HG02678 (cell line): ENCODE results near the gene C19orf33.

Source experiments
- ATAC-seq: cut with Tn5 transposase; IDR thresholded peaks from one replicate; pipeline ENCODE4 v1.9.1; 2021; ENCODE audit warnings: mild to moderate bottlenecking, moderate library complexity; ENCODE audit not compliant: unreplicated experiment

Gene C19orf33

GRCh38 chr19:38308006-38308766, 4.1 kb downstream of the C19orf33 start:
- ATAC-seq, result no peak

DNA sequence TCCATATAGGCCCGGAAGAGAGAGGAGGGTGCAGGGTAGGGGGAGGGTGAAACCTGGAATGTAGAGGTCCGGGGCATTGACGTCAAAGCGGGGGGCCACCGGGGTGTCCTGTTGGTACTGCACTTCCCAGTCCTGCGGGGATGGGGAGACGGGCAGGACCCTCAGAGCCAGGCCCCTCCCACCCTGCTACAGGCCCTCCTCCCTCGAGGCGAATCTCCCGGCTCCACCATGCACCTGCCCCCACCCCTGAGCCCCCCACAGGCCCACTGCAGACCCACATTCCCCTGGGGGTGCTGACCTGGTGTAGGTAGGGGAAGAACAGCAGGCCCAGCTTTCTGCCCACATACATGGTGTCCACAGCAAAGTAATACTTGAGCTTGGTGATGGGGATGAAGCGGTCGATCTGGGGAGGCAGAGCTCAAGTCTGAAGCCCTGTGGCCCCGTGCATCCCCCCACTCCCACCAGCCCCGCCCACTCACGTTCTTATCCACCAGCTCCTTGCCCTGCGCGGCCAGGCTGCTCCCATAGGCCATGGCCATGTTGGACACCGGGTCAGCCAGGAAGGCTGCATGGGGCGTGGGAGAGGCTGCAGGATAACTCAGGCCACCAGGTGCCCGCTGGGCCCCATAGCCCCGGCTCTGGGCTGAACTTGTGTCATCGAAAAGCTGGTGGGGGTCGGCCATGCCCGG, 5.0 kb downstream of the C19orf33 start:
- no peak for ATAC-seq

- no peak for ATAC-seq
These were observed 5.7 kb downstream of the C19orf33 start for GRCh38 chr19:38309615-38310278.

GRCh38 chr19:38310279-38310670, 6.2 kb downstream of the C19orf33 start:
- ATAC-seq, result no peak

GRCh38 chr19:38310986-38311385, 6.9 kb downstream of the C19orf33 start:
- no peak for ATAC-seq

- peak; percentile 88 for ATAC-seq
These were observed 11.8 kb downstream of the C19orf33 start, which contains the start of gene YIF1B for GRCh38 chr19:38315657-38316476. Gene YIF1B, minus strand, starts transcription at chr19:38315947. Its CDS starts 30 bp downstream, at chr19:38315917.

DNA sequence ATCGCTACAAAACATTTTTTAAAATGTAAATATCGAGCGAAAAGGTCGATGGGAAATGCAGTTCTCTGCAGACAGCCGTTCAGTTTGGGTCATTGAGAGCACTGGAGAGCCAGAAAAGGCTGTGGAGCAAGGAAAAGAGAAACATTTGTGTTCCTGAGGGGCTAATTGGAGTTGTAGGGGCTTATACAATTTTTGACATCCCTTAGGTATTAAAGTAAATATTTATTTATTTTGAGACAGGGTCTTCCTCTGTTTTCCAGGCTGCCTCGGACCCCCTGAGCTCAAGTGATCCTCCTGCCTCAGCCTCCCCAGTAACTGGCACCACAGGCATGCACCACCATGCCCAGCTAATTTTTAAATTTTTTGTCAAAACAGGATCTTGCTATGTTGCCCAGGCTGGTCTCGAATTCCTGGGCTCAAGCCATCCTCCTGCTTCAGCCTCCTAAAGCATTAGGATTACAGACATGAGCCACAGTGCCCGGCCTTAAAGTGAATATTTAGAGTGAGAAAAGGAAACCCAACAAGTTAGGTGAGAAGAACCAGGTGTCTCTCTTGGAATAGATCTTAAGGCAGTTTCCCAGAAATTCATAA, 12.5 kb downstream of the C19orf33 start:
- no peak for ATAC-seq

GRCh38 chr19:38317104-38317612, 13.1 kb downstream of the C19orf33 start:
- no peak for ATAC-seq

GRCh38 chr19:38318660-38319059, 14.6 kb downstream of the C19orf33 start:
- ATAC-seq, result no peak

DNA sequence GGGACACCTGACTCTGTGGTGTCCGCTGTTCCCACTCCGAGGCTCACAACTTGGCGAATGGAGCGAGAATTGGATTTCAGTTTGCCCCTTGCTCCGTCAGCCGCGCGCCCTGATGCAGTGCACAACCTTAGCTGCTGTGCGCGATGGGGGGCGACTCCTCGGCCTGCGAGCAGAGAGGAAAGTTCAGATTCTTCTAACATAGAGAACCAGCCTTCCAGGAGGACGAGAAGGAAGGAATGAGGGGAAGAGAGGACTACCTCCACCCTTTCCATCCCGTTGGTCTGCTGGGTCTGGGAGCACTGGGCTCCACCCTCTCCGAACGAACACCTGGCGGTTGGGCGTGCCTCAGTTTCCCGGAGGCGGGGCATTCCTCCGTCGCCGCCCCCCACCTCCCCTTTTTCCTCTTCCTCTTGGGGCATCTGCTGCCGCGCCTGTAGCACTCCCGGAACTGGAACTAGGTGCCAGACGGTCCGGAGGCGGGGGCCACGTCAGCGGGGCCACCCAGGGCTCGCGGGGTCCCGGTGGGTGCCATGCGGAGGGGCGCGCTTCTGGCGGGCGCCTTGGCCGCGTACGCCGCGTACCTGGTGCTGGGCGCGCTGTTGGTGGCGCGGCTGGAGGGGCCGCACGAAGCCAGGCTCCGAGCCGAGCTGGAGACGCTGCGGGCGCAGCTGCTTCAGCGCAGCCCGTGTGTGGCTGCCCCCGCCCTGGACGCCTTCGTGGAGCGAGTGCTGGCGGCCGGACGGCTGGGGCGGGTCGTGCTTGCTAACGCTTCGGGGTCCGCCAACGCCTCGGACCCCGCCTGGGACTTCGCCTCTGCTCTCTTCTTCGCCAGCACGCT, 15.6 kb downstream of the C19orf33 start, which contains the start of gene KCNK6:
TSS of gene KCNK6 (plus strand) at position 425 of the 838 bp plus-strand sequence. CDS start at position 531, 106 bp downstream.
- ATAC-seq, result no peak

GRCh38 chr19:38320969-38321339, 16.9 kb downstream of the C19orf33 start:
- ATAC-seq, result no peak

- no peak for ATAC-seq
These were observed 17.7 kb downstream of the C19orf33 start for GRCh38 chr19:38321646-38322196.

GRCh38 chr19:38323291-38323690, 19.2 kb downstream of the C19orf33 start:
- ATAC-seq, result no peak

DNA sequence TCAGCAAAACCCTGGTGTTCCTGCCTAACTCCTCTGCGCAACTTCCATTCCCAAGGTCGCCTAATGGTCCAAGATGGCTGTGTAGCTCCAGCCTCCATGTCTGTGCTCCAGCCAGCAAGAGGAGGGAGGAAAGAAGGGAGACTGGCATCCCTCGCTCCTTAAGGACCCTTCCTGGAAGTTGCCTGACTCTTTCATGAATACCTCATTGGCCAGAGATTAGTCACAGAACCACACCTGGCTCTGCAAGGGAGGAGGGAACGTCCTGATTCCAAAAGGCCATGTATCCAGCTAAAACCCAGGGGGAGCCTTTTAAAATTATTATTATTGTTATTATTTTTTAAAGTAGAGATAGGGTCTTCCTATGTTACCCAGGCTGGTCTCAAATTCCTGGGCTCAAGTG, 20.4 kb downstream of the C19orf33 start:
- ATAC-seq, result no peak

DNA sequence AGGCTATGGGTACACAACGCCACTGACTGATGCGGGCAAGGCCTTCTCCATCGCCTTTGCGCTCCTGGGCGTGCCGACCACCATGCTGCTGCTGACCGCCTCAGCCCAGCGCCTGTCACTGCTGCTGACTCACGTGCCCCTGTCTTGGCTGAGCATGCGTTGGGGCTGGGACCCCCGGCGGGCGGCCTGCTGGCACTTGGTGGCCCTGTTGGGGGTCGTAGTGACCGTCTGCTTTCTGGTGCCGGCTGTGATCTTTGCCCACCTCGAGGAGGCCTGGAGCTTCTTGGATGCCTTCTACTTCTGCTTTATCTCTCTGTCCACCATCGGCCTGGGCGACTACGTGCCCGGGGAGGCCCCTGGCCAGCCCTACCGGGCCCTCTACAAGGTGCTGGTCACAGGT, 22.5 kb downstream of the C19orf33 start:
- no peak for ATAC-seq

- no peak for ATAC-seq
These were observed 25.6 kb downstream of the C19orf33 start for GRCh38 chr19:38329651-38330050.

GRCh38 chr19:38331728-38332127, 27.7 kb downstream of the C19orf33 start:
- no peak for ATAC-seq

DNA sequence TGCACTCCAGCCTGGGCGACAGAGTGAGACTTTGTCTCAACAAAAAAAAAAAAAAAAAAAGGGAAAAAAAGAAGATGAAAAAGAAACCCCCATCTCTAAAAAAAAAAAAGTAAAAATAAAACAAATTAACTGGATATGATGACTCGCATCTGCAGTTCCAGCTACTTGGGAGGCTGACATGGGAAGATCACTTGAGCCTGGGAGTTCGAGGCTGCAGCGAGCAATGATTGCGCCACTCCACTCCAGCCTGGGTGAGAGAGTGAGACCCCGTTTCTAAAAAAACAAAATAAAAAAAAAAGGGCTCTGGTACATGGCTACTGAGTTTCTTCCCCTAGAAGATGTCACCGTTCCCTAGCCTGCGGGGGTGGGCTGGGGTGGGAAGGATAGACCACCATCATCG, 29.2 kb downstream of the C19orf33 start:
- no peak for ATAC-seq
